ENCODE measurements around the gene MYO10.
"Not testable (repeated sequence)": the region's sequence is repeated elsewhere in the genome, so short reads cannot be mapped to it uniquely, and the experiment has no call there.

Gene MYO10

DNA sequence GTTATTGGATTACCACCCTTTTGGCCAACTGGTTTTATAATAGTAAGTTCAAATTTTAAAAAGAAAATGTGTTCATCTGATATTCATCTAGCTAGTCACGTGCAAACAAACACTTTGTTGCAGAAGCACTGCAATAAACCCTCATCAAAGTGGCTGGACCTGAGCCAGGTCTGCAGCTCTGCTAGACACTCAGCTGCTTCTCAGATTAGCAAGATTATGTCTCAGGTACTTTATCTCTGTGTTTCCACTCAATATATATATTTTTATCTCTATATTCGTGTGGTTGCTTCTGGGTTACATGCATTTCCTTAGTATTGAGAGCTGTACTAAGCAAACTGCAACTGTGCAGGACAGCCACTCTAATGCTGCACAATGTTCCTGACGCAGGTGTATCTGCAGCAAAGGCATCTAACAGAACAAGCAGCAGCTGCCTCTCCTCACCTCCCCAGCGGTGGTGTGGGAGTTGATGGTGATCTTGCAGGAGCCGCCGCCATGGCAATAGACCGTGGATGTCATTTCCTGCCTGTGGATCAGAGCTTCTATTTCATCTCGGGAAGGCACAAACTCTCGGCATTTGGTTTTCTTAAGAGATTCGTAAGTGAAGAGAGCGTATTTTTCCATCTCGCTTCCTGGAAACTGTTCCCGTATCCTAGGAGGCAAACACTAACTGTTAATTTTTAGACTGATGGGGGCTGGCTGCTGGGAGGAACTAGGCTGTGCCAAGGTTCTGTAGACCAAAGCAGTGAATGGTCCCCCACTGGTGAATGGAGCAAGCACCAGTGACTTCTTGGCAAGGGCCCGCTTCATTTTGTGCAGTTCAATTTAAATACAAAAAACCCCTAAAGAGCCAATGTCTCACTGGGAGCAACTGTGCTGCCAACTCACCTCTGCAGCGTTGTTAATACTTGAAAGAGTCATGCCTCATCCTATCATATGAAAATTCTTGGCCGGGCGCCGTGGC lies 262.6 kb downstream of the MYO10 start:
- peak in 14 of 51 donors; percentile 8 to 50 (median 28) for DNase-seq

DNA sequence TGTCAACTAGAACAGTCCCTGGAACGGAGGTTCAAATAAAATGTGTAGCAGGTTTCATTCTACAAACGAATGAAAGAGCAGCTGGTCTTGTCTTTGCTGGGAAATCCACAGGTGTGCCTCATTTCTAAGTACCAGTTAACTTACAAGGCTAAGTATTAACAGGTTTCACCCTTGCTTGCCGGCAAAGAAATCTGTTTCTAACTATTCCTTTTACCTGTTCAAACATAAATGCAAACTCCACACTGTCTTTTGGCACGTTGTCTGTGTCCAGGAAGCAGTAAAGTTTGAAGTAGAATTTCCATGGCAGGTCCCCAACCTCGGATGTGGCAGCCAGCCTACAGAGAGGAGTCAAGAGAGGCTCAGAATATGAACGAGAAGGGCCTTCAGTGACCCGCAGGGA lies 264.9 kb downstream of the MYO10 start:
- DNase-seq = no peak

DNA sequence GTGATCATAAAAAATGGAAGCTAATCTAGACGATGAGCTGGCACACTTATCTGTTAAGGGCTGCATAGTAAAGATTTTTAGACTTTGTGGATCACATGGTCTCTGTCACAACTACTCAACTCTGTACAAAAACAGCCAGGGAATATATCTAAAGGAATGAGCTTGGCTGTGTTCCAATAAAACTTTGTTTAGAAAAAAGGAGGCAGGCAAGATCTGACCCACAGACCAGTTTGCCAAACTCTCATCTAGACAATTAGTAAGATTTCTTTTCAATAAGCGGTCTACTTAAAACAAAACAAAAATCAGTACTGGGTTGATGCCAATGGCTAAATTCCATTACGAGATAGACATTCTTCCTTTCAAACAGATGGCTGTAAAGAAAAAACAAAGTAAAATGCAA lies 266.3 kb downstream of the MYO10 start:
- DNase-seq = no peak

DNA sequence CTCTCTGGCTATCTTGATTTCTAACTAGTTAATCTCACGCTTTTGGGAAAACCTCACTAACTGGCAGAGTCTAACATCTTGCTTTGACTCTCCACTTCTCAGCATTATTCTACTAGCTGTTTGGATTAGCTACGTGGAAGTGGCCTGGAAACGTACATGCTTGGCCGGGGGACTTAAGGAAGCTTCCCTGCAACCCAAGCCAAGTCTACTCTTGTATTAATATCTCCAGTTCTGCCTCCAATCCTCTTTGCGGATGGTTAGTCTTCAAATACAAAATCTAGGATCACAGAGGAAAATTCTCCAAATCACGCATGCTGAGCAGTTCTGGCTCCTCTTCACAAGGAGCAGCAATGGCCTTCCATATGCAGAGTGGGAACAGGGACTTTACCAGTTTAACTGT lies 267.5 kb downstream of the MYO10 start:
- DNase-seq = no peak

DNA sequence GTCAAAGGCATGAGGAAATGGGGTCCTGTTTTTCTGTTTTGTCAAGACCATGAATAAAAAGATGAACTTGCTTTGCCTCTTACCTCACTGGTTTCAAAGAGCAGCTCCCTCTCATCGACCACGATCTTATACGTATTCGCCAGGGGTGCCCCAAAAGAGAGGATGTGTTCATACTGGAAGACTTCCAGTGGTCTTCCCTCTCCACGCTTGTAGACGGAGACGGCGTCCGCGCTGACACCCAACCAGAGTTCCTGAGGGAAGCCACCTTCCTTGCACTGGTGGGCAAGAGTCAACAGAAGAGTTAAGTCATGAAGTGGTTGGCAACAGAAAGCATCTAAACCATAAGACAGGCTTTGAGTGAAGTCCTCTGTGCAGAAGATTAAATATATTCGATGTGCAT lies 267.9 kb downstream of the MYO10 start:
- no peak for DNase-seq

DNA sequence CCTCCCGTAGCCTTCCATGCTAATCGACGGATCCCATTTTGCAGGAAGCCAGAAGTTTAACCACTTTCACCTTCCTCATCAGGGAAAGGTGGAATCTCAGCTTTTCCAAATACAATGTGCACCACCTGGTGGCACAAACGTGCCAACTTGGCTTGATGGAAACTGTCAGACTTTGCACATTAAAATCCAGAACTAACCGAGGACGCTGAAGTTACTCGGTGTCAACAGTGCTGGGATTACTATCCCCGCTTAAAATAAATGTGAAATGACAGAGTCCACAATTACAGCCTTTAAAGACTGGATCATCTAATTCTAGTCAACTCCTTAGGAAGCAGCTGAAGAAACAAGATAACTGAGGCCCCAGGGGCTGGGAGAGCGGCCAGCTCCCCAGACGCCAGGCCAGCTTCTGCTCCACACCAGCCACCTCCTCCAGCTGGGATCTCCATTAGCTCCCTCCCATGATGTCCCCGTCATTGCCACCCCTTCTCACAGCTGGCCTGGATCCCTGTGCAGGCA lies 269.1 kb downstream of the MYO10 start:
- peak in 25 of 51 donors; percentile 2 to 59 (median 22) for DNase-seq

DNA sequence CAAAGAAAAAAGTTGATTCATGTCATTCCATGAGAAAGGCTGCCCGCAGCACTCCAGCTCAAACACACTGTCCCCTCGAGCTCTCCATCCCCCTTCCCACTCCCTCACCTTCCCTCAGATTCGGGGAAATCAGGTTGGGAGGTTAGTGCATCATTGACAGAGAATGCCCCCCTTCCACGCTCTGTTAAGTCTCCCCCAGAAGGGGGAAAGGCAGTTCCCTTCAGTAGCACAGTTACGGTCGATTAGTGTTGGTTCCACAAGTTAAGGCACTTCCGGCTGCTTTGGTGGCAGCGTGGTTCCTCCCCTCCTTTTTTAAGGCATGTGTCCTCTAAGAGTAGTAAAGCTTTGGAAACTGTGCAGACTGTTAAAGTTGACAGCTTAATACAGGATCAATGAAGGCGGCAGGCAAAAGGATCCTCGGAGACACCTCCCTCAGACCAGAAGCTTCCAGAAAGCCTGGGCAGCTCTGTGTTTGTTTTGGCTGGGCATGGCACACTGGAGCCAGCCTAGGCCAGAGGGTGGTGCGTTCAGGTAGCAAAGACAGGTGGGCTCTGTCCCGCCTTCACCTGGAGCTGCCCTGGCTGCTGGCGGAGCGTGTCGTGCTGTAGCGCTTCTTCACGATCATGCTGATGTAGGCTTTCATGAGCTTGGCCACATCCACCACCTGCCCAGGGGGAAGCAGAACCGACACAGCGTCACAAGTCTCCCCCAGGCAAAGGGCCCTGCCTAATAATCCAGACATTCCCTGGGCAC lies 269.8 kb downstream of the MYO10 start:
- peak in 1 of 51 donors; percentile 14 for DNase-seq

DNA sequence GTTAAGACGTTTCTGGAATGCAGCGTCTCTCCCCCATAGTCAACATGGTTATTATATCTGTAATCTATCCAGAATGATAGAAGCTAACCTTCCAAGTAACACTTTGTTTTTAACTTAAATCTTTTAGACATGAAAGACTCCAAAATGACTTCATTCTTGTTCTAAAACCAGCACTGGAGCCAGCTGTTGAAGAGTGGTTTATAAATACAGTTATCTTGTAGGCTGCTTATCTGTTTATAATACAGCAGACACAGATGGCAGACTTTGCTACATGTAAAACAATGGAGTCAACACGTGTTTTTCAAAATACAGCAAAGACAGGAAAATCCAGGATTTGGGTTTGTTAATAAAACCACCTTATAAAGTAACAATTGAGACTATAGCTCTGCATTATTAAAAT lies 270.5 kb downstream of the MYO10 start:
- no peak for DNase-seq

DNA sequence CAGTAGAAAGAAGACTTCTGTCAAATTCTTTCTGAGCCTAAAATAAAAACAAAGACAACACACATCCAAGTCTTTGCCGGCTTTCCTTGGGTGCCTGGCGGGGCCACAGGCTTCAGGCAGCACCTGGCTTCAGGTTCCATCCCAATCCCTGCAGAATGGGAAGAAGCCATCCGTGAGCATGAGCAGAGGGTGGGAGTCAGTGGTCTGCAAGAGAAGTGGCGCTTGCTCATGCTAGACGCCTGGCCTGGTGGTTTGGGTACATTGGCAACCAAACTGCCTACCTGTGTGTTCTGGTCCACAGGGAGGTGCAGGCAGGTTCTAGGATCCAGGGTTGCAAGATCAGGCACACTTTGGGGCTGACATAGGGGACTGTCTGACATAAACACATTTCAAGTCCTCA lies 271.7 kb downstream of the MYO10 start:
- no peak for DNase-seq

DNA sequence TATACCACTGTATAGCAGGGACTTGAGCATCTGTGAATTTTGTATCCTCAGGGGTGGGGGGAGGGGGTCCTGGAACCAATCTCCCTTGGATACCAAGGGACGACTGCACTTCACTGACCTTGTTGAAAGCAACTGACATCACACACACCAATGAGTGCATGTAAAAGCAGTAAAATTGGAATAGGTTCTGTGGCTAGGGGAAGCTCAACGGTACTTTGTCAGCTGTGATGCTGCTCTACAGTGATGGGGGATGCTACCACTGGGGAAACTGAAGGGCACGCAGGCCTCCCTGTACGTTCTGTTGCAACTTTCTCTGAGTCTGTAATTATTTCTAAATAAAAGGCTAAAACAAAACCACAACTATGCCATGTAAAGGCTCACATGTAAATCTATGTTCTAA lies 272.2 kb downstream of the MYO10 start:
- DNase-seq = no peak

DNA sequence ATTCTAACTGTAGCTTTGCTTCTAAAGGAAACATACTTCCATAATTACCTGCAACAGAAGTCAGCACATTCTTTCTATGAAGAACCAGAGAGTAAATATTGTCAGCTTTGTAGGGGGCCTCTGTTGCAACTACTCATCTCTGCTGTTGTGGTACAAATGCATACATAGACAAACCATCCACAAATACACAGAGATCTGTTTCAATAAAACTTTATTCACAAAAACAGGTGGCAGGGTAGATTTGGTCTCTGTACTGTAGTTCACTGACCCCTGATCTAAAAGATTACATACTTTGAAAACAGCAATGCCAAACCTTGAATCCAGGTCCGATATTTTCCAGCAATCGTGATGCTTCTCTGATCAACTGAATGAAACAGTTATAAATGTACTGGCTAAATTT lies 274.4 kb downstream of the MYO10 start:
- no peak for DNase-seq

DNA sequence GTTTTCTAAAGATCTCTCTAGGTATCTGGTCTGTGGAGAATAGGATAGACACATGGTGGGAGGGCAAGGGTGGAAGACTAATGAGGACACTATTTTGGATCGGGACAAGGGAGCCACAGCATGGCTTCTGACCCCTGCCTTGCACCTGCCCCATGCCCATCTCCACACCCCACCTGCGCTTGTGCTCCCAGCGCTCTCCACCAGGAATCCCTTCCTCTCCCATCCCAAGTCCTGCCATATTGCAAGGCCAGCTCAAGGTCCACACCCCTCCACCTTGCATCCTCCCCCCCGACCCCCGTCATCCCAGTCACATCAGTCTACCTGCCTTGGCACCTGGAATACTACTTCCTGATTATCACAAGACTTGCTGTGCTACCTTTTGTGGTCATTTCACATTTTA lies 275.1 kb downstream of the MYO10 start:
- no peak for DNase-seq

DNA sequence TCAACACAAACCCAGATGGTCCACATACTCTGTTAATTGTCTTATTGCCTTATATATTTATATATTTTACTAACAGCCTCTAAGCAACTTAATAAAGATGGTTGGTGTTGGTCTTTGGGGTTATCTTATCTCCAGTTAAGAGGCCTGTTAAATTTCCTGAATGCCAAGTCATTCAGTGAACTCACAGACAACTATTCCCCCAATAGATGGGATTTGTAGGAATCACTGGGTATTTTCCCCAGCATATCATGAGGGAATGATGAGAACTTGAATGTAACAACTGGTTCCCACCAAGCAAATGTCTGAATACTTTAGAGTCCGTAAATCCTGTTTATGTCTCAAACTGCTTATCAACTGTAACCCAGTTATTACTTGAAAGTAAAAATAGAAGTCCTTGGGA lies 276.6 kb downstream of the MYO10 start:
- DNase-seq = no peak

DNA sequence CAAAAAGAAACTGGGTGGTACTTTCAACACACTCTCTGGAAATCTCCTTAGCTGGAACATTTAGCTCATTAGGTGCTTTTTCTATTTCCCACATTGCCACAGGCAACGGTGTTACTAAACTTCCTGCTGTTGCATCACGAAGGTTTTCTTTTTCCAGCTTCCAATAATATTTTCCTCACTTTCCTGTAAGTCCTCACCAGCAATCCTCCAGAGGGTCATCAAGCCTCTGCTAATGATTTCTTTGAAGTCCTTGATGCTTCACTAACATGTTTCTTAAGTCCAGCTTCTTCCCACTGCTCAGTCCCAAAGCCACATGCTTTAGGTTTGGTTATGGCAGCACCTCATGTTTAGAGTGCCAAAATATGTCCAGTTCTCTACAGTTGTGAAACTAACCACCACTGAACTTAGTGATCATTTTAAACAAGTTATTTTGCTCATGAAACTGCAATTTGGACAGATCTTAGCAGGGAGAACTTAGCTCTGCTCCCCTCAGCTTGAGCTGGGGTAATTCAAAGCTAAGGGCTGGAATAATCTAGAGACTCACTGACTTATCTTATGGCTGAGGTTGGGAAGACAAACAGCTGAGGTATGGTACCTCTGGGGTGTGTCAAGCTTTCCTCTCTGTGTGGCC lies 279.4 kb downstream of the MYO10 start:
- DNase-seq = no peak

DNA sequence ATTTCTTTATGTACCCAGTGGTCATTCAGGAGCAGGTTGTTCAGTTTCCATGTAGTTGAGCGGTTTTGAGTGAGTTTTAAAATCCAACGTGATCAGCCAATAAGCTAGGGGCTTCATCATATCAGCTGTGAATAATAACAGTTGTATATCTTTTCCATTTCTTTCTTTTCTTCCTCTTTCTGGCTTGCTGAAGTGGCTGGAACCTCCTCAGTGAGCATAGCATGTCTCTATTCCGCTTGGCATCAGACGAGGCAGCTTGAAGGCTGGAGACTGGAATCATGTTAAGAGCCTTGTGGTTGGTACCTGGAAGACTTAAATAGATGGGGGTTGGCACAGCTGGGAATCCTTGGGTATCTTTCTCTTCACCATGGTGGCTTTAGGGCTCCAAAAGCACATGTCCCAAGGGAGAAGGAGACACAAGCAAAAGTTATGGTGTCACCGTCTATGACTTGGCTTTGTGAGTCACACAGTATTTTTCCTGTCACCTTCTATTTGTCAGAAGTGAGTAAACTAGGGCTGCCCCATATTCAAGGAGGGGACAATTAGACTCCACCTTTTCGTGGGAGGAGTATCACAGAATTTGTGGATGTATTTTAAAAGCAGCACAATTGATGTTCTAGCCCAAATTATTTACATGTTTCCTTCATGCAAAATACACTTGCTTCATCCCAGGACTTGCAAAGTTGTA lies 281.3 kb downstream of the MYO10 start:
- DNase-seq = no peak

DNA sequence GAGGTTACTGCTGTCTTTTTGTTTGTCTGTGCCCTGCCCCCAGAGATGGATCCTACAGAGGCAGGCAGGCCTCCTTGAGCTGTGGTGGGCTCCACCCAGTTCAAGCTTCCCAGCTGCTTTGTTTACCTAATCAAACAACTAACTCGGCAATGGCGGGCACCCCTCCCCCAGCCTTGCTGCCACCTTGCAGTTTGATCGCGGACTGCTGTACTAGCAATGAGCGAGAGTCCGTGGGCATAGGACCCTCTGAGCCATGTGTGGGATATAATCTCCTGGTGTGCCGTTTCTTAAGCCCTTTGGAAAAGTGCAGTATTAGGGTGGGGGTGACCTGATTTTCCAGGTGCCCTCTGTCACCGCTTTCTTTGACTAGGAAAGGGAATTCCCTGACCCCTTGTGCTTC lies 287.3 kb downstream of the MYO10 start:
- DNase-seq = not testable (repeated sequence)

DNA sequence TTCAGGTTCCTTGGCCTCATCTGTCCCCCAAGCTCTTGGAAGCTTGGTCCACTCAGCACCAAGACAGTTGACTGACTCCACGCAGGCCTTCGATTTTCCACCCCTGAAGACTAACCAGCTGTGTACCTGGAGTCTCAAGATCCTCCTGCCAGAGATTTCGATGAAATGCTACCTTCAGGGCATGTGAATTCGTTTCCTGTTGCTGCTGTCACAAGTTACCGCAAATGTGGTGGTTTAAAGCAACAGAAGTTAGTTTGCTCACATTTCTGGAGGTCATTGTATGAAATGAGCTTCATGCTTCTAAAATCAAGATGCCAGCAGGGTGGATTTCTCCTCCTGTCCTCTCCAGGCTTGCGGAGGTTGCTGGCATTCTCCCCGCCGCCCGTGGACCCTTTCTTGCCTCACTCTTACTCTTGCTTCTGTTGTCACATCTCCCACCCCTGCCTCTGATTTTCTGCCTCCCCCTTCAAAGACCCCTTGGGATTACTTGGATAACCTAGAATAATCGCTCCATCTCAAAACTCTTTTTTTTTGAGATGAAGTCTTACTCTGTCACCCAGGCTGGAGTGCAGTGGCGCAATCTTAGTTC lies 291.7 kb downstream of the MYO10 start:
- no peak for DNase-seq

DNA sequence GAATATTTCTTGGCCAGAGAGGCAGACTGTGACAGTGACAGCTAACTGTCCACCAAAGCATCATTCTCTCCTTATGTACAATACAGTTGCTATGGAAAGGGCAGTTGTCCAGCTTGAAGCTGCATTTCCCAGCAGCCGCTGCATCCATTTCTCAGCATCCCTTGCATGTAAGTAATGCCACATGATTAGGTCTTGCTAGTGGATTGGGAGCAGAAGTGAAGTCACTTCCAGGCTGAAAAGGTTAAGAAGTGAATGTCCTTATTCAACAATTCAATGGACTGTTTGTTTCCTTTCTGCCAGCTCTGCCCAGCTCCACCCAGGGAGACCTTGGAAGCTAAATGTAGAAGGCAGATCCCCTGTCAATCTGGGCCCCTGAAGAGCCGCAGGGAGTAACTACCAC lies 293.2 kb downstream of the MYO10 start:
- no peak for DNase-seq

DNA sequence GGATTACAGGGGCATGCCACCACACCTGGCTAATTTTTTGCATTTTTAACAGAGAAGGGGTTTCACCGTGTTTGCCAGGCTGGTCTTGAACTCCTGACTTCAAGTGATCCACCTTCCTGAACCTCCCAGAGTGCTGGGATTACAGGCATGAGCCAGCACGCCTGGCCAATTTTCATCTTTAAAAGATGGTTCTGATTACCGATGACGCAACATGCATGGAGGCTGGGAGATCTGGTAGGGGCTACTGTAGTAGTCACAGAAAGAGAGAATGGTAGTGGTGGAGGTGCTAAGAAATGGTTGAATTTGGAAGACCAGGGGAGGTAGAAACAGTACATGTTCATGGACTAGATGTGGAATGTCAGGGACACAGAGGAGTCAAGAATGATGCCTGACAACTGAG lies 296.9 kb downstream of the MYO10 start:
- no peak for DNase-seq

DNA sequence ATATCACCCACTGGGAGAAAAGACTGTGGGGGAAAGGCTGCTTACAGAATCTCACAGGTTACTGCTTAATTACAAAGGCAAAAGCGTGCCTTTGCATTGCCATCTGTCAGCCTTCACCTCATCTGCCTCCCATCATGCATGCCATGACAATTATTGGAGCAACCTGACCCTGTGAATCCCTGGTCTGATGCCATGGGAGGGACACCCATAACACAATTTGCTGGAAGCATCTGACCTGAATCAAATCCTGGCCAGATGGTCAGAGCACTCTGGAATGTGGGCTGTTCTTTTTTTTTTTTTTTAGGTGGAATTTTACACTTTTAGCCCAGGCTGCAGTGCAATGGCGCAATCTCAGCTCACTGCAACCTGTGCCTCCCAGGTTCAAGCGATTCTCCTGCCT lies 307.7 kb downstream of the MYO10 start:
- DNase-seq = no peak

DNA sequence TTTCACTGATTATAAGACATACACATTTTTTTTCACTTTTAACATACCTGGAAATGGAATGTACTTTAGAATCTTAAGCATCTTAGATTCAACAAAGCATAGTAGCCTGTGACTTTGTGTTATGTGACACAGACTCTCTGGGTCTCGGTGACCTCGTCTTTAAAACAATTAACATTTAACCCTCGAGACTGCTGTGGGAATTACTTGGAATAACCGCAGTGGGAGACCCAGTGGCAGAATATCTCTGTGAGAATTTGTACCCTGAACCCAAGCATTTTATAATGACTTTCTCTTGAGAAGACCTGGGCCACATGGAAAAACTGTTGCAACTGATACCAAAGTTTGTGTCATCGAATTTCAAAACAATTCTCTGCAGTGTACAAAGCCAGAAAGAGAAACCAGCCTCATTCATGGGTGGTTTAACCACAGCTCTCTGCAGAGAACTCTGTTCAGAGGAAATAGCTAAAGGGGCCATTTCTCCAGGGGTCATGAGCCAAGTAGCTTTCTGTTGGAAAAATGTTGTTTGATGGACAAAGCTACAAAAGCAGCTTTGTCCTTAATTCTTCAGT lies 309.3 kb downstream of the MYO10 start:
- no peak for DNase-seq

All from hypothalamus (tissue), 51 donors.